Activated T-cell treated with anti-CD3 and anti-CD28 coated beads, Interleukin-2, amount 50 U/mL, for 72 hours (primary cell): ENCODE results near the gene TTC12. TPM values are rescaled to one million over a fixed set of nuclear protein-coding genes. Genes with fewer than 3 reads are reported as not detected.

Experiments used
- ATAC-seq, 2 donors: fragments of 150-1000 bp; cut with Tn5 transposase; replicated peaks in 1 of 2; 2 replicates each; pipeline ENCODE4 v1.10.0; 2021; ENCODE audit warnings: moderate library complexity in 2 of 2, mild to moderate bottlenecking in 1 of 2
- DNase-seq, 2 donors: peaks; one replicate each; pipeline ENCODE4 v3.0.0; 2021 to 2022; ENCODE audit warnings: mixed read lengths in 1 of 2
- H3K27ac Mint-ChIP-seq: one replicate; pipeline ENCODE4 v1.8.0; 2022; ENCODE audit warnings: mild to moderate bottlenecking, moderate library complexity, mixed read lengths
- H3K27me3 Mint-ChIP-seq: one replicate; pipeline ENCODE4 v1.8.0; 2022; ENCODE audit warnings: low read depth, mixed read lengths
- H3K36me3 Mint-ChIP-seq, 2 donors: one replicate each; pipeline ENCODE4 v1.8.0; 2022; ENCODE audit warnings: mixed read lengths in 2 of 2, mild to moderate bottlenecking in 1 of 2; ENCODE audit not compliant: insufficient read depth in 2 of 2
- H3K4me1 Mint-ChIP-seq: one replicate; pipeline ENCODE4 v1.8.0; 2022; ENCODE audit warnings: low read depth, mixed read lengths
- H3K4me3 Mint-ChIP-seq, 2 donors: one replicate each; pipeline ENCODE4 v1.8.0; 2022; ENCODE audit warnings: mild to moderate bottlenecking in 2 of 2, mixed read lengths in 2 of 2, moderate library complexity in 2 of 2
- H3K9me3 Mint-ChIP-seq, 2 donors: one replicate each; pipeline ENCODE4 v1.8.0; 2022; ENCODE audit warnings: mixed read lengths in 2 of 2
- total RNA-seq, 2 donors: library from RNA; stranded (reverse); gene quantifications; one replicate each; pipeline ENCODE4 v1.2.3, GENCODE V29; 2022

The TTC12 gene
- total RNA-seq, 2 donors from 2014 or later, result 11.4 to 17.4 TPM

DNA sequence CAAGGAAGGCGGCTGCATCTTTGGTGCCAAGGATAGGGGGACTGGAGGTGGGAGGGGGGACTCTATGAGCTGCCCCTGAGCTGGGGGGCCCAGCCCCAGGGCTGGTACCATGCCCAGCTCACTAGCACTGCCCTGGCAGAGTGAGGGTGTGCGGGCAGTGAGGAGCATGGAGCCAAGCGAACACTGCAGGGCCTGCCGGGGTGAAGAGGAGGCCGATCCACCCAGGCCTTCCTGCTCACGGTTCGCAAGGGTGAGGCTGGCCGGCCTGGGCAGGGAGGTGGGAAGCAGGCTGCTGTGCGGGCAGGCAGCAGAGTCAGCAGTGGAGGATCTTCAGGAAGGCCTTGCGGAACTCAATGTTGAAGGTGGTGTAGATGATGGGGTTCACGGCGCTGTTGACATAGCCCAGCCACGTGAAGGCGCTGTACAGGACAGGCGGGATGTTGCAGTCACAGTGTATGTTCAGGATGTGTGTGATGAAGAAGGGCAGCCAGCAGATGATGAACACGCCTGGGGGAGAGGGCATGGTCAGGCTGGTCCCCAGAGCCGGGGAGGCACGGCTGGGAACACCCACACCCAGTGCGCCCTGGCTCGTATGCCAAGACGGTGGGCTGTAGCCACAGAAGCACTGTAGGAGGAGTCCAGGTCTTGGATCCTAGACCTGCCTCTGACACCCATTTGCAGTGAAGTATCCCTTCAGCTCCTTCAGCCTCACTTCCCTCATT lies 96.2 kb downstream of the TTC12 start:
- Mint-ChIP-seq H3K36me3 (no peaks in the 10 kb centered on the region), H3K4me1 (no peaks in the 10 kb centered on the region), H3K27ac (no peak overlapping the region), H3K4me3 (no peak overlapping the region), H3K9me3 (peaks cover 0 to 2% of the 10 kb centered on the region in 2 donors), H3K27me3 (no peaks in the 10 kb centered on the region)
- DNase-seq, result no peak
- no peak for ATAC-seq

DNA sequence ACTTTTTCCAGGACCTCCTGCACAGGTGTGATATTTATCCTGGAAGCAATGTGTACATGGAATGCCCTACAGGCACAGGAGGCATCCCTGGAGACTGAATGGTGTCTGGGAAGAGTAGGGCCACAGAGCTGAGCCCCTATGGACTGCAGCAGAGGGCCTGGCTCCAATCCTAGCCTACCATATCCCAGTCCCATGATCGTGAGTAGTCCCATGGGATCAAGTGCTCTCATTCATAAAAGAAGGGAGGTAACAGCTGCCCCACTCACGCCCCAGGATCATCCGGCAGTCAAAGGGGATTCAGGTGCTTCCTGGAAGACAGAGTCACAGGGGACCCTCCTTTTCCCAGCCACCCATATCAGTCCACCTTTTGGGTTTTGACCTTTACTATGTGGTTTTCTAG lies 97.2 kb downstream of the TTC12 start:
- Mint-ChIP-seq H3K9me3 (peaks cover 0 to 2% of the 10 kb centered on the region in 2 donors), H3K4me3 (no peak overlapping the region), H3K36me3 (no peaks in the 10 kb centered on the region), H3K4me1 (no peaks in the 10 kb centered on the region), H3K27me3 (no peaks in the 10 kb centered on the region), H3K27ac (no peak overlapping the region)
- DNase-seq, result no peak
- ATAC-seq, result no peak

DNA sequence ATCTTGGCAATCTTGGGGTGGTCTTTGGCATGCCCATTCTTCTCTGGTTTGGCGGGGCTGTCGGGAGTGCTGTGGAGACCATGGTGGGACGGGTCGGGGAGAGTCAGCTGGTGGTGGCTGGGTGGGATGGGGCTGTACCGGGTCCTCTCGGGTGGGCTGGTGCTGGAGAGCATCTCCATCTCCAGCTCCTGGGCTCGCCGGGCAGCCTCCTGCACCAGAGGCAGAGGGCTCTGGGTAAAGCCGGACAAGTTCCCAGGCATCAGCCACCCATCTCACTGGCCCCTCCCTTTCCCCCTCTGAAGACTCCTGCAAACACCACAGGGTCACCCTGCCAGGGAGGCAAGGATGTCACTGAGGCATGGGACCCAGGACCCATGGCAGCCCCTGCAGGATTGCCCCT lies 98.3 kb downstream of the TTC12 start:
- no peak for ATAC-seq
- Mint-ChIP-seq H3K36me3 (no peaks in the 10 kb centered on the region), H3K27me3 (no peaks in the 10 kb centered on the region), H3K27ac (no peak overlapping the region), H3K4me1 (no peaks in the 10 kb centered on the region), H3K9me3 (peaks cover 0 to 2% of the 10 kb centered on the region in 2 donors), H3K4me3 (no peak overlapping the region)
- DNase-seq, result no peak

DNA sequence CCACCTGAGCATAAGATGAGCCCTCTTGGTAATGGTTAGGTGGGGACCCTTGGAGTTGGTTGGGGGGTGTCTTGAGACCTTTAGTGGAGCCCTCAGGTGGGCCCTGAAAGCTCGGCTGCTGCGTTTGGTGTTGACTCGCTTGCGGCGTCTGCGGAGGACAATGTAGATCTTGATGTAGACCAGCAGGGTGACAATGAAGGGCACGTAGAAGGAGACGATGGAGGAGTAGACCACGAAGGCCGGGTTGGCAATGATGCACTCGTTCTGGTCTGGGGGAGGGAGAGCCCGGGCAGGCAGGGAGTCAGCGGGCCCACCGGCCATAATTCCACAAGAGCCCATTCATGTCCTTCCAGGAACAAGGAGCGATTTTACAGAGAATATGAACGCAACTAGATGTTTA lies 101.0 kb downstream of the TTC12 start:
- H3K27me3 Mint-ChIP-seq, result peaks cover 3% of the 10 kb centered on the region
- ATAC-seq (no peak), DNase-seq (no peak)
- H3K4me3 Mint-ChIP-seq, result no peak overlapping the region
- H3K36me3 Mint-ChIP-seq, result no peaks in the 10 kb centered on the region
- H3K27ac Mint-ChIP-seq, result no peak overlapping the region
- H3K9me3 Mint-ChIP-seq, result peaks cover 0 to 2% of the 10 kb centered on the region in 2 donors
- H3K4me1 Mint-ChIP-seq, result no peaks in the 10 kb centered on the region

Other genes with a start within 250 kb of the TTC12 start
- under 1 TPM; 0.12 to 0.79 TPM for gene ANKK1, start 73.2 kb downstream of the TTC12 start, total RNA-seq
- gene DRD2, start 160.8 kb downstream of the TTC12 start, total RNA-seq, result under 1 TPM; 0.12 to 0.30 TPM